ENCODE results near the gene GALNTL6. TPM values are rescaled to one million over a fixed set of nuclear protein-coding genes. Genes with fewer than 3 reads are reported as not detected.

The GALNTL6 gene
- total RNA-seq, 1 experiment from 2014 or later = not detected

- no peak overlapping the region for H3K14ac ChIP-seq (ENCODE audit: insufficient read depth, low read length)
- H3K27ac Mint-ChIP-seq = no peak overlapping the region
- WGBS (ENCODE audit: extremely low coverage, insufficient read length, low lambda C conversion rate) = no CpG with 5 or more reads among the region's 6 CpGs
- no peak overlapping the region for H4K8ac ChIP-seq (replicated peaks; ENCODE audit: insufficient read length, low read depth, low read length)
- no peak overlapping the region for H3K4me3 Mint-ChIP-seq
- H3K79me1 ChIP-seq (ENCODE audit: insufficient read depth, low read depth, low read length, poor library complexity, severe bottlenecking) = no peaks in the 10 kb centered on the region
- no peaks in the 10 kb centered on the region for H3K27me3 ChIP-seq (ENCODE audit: insufficient read depth, low read length)
- H4K91ac ChIP-seq (ENCODE audit: insufficient read length, low read depth, low read length) = no peak overlapping the region
- no peak overlapping the region for H4K5ac ChIP-seq (ENCODE audit: insufficient read length, low read depth, low read length)
- H2BK12ac ChIP-seq (ENCODE audit: insufficient read length, low read depth, low read length) = no peak overlapping the region
- no peak overlapping the region for H3T11ph ChIP-seq (ENCODE audit: low read length)
- H3K9me3 ChIP-seq (ENCODE audit: control insufficient read depth, low read depth, low read length) = no peaks in the 10 kb centered on the region
- no peak overlapping the region for H3K18ac ChIP-seq (ENCODE audit: insufficient read length, low read depth, low read length)
- H3K23me2 ChIP-seq (ENCODE audit: insufficient read length, low read depth, low read length, poor library complexity, severe bottlenecking) = no peaks in the 10 kb centered on the region
- H2BK120ac ChIP-seq (ENCODE audit: low read depth, low read length, poor library complexity, severe bottlenecking) = no peak overlapping the region
- no peak overlapping the region for H2BK5ac ChIP-seq (ENCODE audit: insufficient read length, low read length)
- H3K4ac ChIP-seq (ENCODE audit: low read depth, low read length) = no peak overlapping the region
- TF ChIP-seq, protein P1, sequence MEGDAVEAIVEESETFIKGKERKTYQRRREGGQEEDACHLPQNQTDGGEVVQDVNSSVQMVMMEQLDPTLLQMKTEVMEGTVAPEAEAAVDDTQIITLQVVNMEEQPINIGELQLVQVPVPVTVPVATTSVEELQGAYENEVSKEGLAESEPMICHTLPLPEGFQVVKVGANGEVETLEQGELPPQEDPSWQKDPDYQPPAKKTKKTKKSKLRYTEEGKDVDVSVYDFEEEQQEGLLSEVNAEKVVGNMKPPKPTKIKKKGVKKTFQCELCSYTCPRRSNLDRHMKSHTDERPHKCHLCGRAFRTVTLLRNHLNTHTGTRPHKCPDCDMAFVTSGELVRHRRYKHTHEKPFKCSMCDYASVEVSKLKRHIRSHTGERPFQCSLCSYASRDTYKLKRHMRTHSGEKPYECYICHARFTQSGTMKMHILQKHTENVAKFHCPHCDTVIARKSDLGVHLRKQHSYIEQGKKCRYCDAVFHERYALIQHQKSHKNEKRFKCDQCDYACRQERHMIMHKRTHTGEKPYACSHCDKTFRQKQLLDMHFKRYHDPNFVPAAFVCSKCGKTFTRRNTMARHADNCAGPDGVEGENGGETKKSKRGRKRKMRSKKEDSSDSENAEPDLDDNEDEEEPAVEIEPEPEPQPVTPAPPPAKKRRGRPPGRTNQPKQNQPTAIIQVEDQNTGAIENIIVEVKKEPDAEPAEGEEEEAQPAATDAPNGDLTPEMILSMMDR (conservative IDR thresholded peaks at IDR 0.05) = no peak
- H3K4me2 ChIP-seq (ENCODE audit: insufficient read depth, insufficient read length, low read length) = no peak overlapping the region
- no peaks in the 10 kb centered on the region for H3K27me3 Mint-ChIP-seq (ENCODE audit: low read depth)
- H3K23ac ChIP-seq (ENCODE audit: insufficient read length, low read depth, low read length) = no peak overlapping the region
- no peak overlapping the region for H3K9ac ChIP-seq (ENCODE audit: extremely low read depth, insufficient read length, low read length)
- no peak overlapping the region for H2BK15ac ChIP-seq (ENCODE audit: low read depth, low read length)
- no peaks in the 10 kb centered on the region for H3K9me3 Mint-ChIP-seq
- no peak overlapping the region for H3K56ac ChIP-seq (ENCODE audit: insufficient read length, low read depth, low read length)
- no peak overlapping the region for H2BK20ac ChIP-seq (ENCODE audit: low read depth, low read length, poor library complexity, severe bottlenecking)
- no peak overlapping the region for H3K27ac ChIP-seq (ENCODE audit: insufficient read length, low read depth, low read length)
- H2AK5ac ChIP-seq (ENCODE audit: insufficient read length, low read length) = no peak overlapping the region
- no peak overlapping the region for H2AFZ ChIP-seq (ENCODE audit: low read length)
- peaks cover 9 to 10% of the 10 kb centered on the region in 2 experiments for H3K4me1 Mint-ChIP-seq
- no peak for DNase-seq
- 0 out of 7 replicates have a peak, but pooled peaks cover 0 to 2% (median 0%) of the 10 kb centered on the region in 3 experiments for H3K36me3 Mint-ChIP-seq (ENCODE audit: insufficient read depth in 1 of 3, low read depth in 3 of 3)
- H3K4me1 ChIP-seq (ENCODE audit: insufficient read depth, low read length) = 0 out of 2 replicates have a peak, but pooled peaks cover 2% of the 10 kb centered on the region
- H4K20me1 ChIP-seq (ENCODE audit: control insufficient read depth, insufficient read depth, insufficient read length) = no peaks in the 10 kb centered on the region
- H3K79me2 ChIP-seq (ENCODE audit: insufficient read depth, low read length) = no peaks in the 10 kb centered on the region
These were observed 843.9 kb downstream of the GALNTL6 start for GRCh38 chr4:172657081-172657480.
